Measurements from ENCODE around the gene ATAD1. TPM values are rescaled to one million over a fixed set of nuclear protein-coding genes. Genes with fewer than 3 reads are reported as not detected.
A peak's percentile ranks its signal among the peaks of the same experiment; 100 is the strongest.
"Not testable (repeated sequence)": the region's sequence is repeated elsewhere in the genome, so short reads cannot be mapped to it uniquely, and the experiment has no call there.

ATAD1 gene
- total RNA-seq, 1 experiment from 2014 or later, result 48.6 TPM

DNA sequence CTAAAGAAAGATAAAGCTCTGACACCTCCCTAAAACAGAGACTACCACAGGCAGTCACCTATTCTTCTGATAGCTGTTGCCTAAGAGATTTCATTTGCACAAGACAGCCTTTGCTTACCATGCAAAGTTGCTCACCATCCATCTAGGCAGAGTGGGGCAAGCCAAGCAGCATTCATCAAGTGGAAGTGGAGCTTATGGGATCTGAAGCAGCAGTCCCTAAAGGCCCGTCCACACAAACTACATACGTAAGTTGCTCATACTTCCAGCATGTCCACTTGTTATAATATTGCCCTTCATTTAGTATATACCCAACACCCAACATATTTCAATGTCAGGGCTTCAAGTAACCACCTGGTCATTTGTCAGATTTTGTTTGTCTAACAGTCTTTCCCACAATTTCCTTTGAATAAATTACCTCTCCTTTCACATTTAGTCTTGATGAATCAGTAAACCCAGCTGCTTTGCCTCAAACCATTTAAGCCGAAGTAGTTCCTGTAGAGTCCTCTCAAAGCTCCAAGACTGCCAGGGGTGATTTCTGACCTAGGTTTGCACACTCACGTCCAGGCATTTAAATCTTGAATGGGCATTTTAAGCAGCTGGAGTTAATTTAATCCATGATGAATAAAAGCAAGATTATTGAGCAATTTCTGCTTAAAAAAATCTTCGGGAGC is 67.9 kb downstream of the ATAD1 start:
- Histone ChIP-seq H3K9me3 (ENCODE audit: low read depth, low read length, poor library complexity, severe bottlenecking) (no peaks in the 10 kb centered on the region), H3K4me3 (ENCODE audit: low read depth, low read length, poor library complexity, severe bottlenecking) (no peak overlapping the region), H3K4me1 (ENCODE audit: insufficient read depth, low read length, poor library complexity, severe bottlenecking) (peaks cover 43% of the 10 kb centered on the region), H3K27ac (ENCODE audit: low read depth, low read length, poor library complexity, severe bottlenecking) (peak overlapping the region; percentile 58), H3K27me3 (replicated peaks; ENCODE audit: insufficient read depth, low read depth, low read length, poor library complexity) (no peaks in the 10 kb centered on the region), H3K36me3 (ENCODE audit: insufficient read depth, low read length, poor library complexity, severe bottlenecking) (no peaks in the 10 kb centered on the region)
- CTCF ChIA-PET, result interaction anchor here (0.6 kb wide), 1 partner anchor 13 kb away, joined by 4 read pairs; no protein-coding TSS in a partner anchor
- intact Hi-C loops (cut with micrococcal nuclease; ENCODE audit: unreplicated experiment), result no loop called here
- POLR2A ChIA-PET (ENCODE audit: low non-redundant PET), result interaction anchor here (0.5 kb wide), 1 partner anchor 671 kb away, joined by 3 read pairs; no protein-coding TSS in a partner anchor
- no peak for TF ChIP-seq EZH2 (IDR thresholded peaks at IDR 0.05; ENCODE audit: borderline replicate concordance, low read depth, low read length, poor library complexity, severe bottlenecking)
- TF ChIP-seq, protein P1, sequence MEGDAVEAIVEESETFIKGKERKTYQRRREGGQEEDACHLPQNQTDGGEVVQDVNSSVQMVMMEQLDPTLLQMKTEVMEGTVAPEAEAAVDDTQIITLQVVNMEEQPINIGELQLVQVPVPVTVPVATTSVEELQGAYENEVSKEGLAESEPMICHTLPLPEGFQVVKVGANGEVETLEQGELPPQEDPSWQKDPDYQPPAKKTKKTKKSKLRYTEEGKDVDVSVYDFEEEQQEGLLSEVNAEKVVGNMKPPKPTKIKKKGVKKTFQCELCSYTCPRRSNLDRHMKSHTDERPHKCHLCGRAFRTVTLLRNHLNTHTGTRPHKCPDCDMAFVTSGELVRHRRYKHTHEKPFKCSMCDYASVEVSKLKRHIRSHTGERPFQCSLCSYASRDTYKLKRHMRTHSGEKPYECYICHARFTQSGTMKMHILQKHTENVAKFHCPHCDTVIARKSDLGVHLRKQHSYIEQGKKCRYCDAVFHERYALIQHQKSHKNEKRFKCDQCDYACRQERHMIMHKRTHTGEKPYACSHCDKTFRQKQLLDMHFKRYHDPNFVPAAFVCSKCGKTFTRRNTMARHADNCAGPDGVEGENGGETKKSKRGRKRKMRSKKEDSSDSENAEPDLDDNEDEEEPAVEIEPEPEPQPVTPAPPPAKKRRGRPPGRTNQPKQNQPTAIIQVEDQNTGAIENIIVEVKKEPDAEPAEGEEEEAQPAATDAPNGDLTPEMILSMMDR (conservative IDR thresholded peaks at IDR 0.05; ENCODE audit: low read depth, low read length), result no peak
- DNase-seq (ENCODE audit: low spot score), result peak; percentile 77
- no TSS peak for BruUV-seq (replicated peaks)

DNA sequence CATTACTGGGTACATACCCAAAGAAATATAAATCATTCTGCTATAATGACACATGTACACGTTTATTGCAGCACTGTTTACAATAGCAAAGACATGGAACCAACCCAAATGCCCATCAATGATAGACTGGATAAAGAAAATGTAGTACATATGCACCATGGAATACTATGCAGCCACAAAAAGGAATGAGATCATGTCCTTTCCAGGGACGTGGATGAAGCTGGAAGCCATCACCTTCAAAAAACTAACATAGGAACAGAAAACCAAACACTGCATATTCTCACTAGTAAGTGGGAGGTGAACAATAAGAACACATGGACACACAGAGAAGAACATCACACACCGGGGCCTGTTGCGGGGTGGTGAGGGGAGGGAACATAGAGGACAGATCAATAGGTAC is 69.8 kb downstream of the ATAD1 start:
- BruUV-seq (replicated peaks); H3K36me3 ChIP-seq (ENCODE audit: insufficient read depth, low read length, poor library complexity, severe bottlenecking); intact Hi-C loops (cut with micrococcal nuclease; ENCODE audit: unreplicated experiment): not testable (repeated sequence)

DNA sequence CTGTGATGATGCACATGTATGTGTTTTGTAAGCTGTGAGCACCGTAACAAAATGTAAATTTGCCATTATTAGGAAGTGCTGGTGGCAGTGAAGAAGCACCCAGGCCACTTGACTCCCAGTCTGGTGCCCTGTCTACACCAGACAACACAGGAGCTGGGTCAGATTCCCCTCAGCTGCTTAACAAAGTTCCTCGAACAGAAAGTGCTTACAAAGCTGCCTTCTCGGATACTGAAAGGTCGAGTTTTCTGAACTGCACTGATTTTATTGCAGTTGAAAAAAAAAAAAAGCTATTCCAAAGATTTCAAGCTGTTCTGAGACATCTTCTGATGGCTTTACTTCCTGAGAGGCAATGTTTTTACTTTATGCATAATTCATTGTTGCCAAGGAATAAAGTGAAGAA is 71.1 kb downstream of the ATAD1 start:
- ChIA-PET CTCF (interaction anchor here (0.6 kb wide), 1 partner anchor 12 kb away, joined by 5 read pairs; no protein-coding TSS in a partner anchor), POLR2A (ENCODE audit: low non-redundant PET) (no interaction called here)
- BruUV-seq (replicated peaks), result no TSS peak
- H3K27me3 ChIP-seq (replicated peaks; ENCODE audit: insufficient read depth, low read depth, low read length, poor library complexity), result no peaks in the 10 kb centered on the region
- H3K36me3 ChIP-seq (ENCODE audit: insufficient read depth, low read length, poor library complexity, severe bottlenecking), result no peaks in the 10 kb centered on the region
- H3K4me1 ChIP-seq (ENCODE audit: insufficient read depth, low read length, poor library complexity, severe bottlenecking), result peaks cover 34% of the 10 kb centered on the region
- no peaks in the 10 kb centered on the region for H3K9me3 ChIP-seq (ENCODE audit: low read depth, low read length, poor library complexity, severe bottlenecking)
- no peak for TF ChIP-seq EZH2 (IDR thresholded peaks at IDR 0.05; ENCODE audit: borderline replicate concordance, low read depth, low read length, poor library complexity, severe bottlenecking)
- TF ChIP-seq, protein P1 (conservative IDR thresholded peaks at IDR 0.05; ENCODE audit: low read depth, low read length), result no peak
- intact Hi-C loops (cut with micrococcal nuclease; ENCODE audit: unreplicated experiment), result no loop called here
- no peak overlapping the region for H3K27ac ChIP-seq (ENCODE audit: low read depth, low read length, poor library complexity, severe bottlenecking)
- peak; percentile 17 for DNase-seq (ENCODE audit: low spot score)
- no peak overlapping the region for H3K4me3 ChIP-seq (ENCODE audit: low read depth, low read length, poor library complexity, severe bottlenecking)

More for the DNA sequence above, 69.8 kb downstream of the ATAD1 start:
- peaks cover 44% of the 10 kb centered on the region for H3K4me1 ChIP-seq (ENCODE audit: insufficient read depth, low read length, poor library complexity, severe bottlenecking)
- DNase-seq (ENCODE audit: low spot score); H3K4me3 ChIP-seq (ENCODE audit: low read depth, low read length, poor library complexity, severe bottlenecking); CTCF ChIA-PET; H3K27ac ChIP-seq (ENCODE audit: low read depth, low read length, poor library complexity, severe bottlenecking); H3K9me3 ChIP-seq (ENCODE audit: low read depth, low read length, poor library complexity, severe bottlenecking); H3K27me3 ChIP-seq (replicated peaks; ENCODE audit: insufficient read depth, low read depth, low read length, poor library complexity): not testable (repeated sequence)
- POLR2A ChIA-PET (ENCODE audit: low non-redundant PET), result interaction anchor here (0.6 kb wide), 1 partner anchor 64 kb away, joined by 3 read pairs; no protein-coding TSS in a partner anchor
